ENCODE results near the gene EXOSC5. TPM values are rescaled to one million over a fixed set of nuclear protein-coding genes. Genes with fewer than 3 reads are reported as not detected.

The EXOSC5 gene
- total RNA-seq, 1 donor from 2014 or later: 12.2 TPM

DNA sequence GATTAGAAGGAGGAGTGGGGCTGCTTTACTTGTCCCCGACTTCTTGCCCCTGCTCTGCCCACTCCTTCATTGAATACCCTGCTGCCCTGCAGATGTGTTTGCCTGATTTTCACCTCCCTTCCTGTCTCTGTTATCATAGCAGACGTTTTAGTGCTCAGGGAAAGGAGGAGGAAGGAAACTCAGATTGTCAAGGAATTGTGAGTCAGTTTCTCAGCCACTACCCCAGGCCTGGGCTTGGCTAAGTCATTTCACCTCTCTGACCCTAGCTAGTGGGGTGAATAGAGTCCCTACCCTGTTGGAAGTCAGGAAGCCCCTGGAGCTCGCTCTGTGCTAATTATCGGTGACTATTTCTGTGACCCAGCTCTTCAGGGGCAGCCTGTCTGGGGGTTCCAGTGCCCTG is 4.3 kb upstream of the EXOSC5 start:
- Mint-ChIP-seq H3K27me3 (ENCODE audit: low read depth) (no peaks in the 10 kb centered on the region), H3K4me3 (no peak overlapping the region), H3K9me3 (no peaks in the 10 kb centered on the region), H3K4me1 (peaks cover 24% of the 10 kb centered on the region), H3K36me3 (peaks cover 7% of the 10 kb centered on the region), H3K27ac (no peak overlapping the region)
- no peak for TF ChIP-seq CTCF (IDR thresholded peaks at IDR 0.05; ENCODE audit: unreplicated experiment)
- no peak for DNase-seq (ENCODE audit: low spot score in 2 of 2, unreplicated experiment in 2 of 2)

DNA sequence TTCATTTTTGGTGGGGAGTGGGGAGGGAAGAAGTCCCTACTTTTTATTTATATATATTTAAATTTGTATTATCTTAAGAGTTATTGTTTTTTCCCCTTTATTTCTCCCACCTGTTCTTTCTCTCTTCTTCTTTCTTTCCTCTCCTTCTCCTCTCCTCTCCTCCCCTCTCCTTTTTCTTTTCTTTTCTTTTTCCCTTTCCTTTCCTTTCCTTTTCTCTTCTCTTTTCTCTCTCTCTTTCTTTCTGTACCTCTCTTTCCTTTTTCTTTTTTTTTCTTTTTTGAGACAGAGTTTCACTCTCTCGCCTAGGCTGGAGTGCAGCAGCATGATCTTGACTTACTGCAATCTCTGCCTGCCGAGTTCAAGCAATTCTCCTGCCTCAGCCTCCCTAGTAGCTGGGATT is 2.4 kb upstream of the EXOSC5 start:
- Mint-ChIP-seq H3K4me1 (peaks cover 35% of the 10 kb centered on the region), H3K4me3 (peak overlapping the region; percentile 36)

GRCh38 chr19:41399091-41399490 is 1.9 kb upstream of the EXOSC5 start:
- Mint-ChIP-seq H3K36me3 (peaks cover 7% of the 10 kb centered on the region), H3K4me1 (peaks cover 35% of the 10 kb centered on the region), H3K9me3 (no peaks in the 10 kb centered on the region), H3K27me3 (ENCODE audit: low read depth) (no peaks in the 10 kb centered on the region), H3K4me3 (peak overlapping the region; percentile 100), H3K27ac (peak overlapping the region; percentile 100)
- no peak for TF ChIP-seq CTCF (IDR thresholded peaks at IDR 0.05; ENCODE audit: unreplicated experiment)
- no peak for DNase-seq (ENCODE audit: low spot score in 2 of 2, unreplicated experiment in 2 of 2)

More for the DNA sequence above, 2.4 kb upstream of the EXOSC5 start:
- no peaks in the 10 kb centered on the region for H3K9me3 Mint-ChIP-seq
- H3K27ac Mint-ChIP-seq: peak overlapping the region; percentile 8
- no peak for TF ChIP-seq CTCF (IDR thresholded peaks at IDR 0.05; ENCODE audit: unreplicated experiment)
- DNase-seq (ENCODE audit: low spot score in 2 of 2, unreplicated experiment in 2 of 2): no peak
- peaks cover 7% of the 10 kb centered on the region for H3K36me3 Mint-ChIP-seq
- no peaks in the 10 kb centered on the region for H3K27me3 Mint-ChIP-seq (ENCODE audit: low read depth)

DNA sequence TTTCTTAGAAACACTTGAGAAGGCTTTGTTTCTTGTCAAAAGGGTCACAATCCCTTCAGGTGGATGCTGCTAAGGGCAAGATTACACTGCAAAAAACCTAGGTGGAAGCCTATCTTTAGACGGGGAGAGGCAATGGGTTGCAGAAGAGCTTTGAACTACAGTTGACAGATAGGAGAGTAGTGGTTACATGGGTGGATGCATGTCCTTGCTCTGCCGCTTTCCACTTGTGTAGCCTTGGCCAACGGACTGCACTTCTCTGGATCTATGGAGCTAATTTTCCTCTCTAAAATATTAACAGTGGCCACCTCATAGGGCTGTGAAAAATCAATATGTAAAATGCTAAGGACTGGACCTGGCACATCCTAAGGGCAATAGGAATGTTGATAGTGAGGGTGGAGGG is 1.4 kb upstream of the EXOSC5 start:
- Mint-ChIP-seq H3K4me3 (peak overlapping the region; percentile 100), H3K4me1 (peaks cover 35% of the 10 kb centered on the region)

GRCh38 chr19:41398050-41398418 is 875 bp upstream of the EXOSC5 start:
- no peak for DNase-seq (ENCODE audit: low spot score in 2 of 2, unreplicated experiment in 2 of 2)
- TF ChIP-seq CTCF (IDR thresholded peaks at IDR 0.05; ENCODE audit: unreplicated experiment): no peak
- Mint-ChIP-seq H3K4me1 (peaks cover 35% of the 10 kb centered on the region), H3K4me3 (peak overlapping the region; percentile 100), H3K27me3 (ENCODE audit: low read depth) (no peaks in the 10 kb centered on the region), H3K36me3 (peaks cover 7% of the 10 kb centered on the region), H3K9me3 (no peaks in the 10 kb centered on the region), H3K27ac (peak overlapping the region; percentile 100)

More for the DNA sequence above, 1.4 kb upstream of the EXOSC5 start:
- peaks cover 7% of the 10 kb centered on the region for H3K36me3 Mint-ChIP-seq
- H3K27me3 Mint-ChIP-seq (ENCODE audit: low read depth): no peaks in the 10 kb centered on the region
- DNase-seq (ENCODE audit: low spot score in 2 of 2, unreplicated experiment in 2 of 2): no peak
- TF ChIP-seq CTCF (IDR thresholded peaks at IDR 0.05; ENCODE audit: unreplicated experiment): no peak
- H3K9me3 Mint-ChIP-seq: no peaks in the 10 kb centered on the region
- peak overlapping the region; percentile 100 for H3K27ac Mint-ChIP-seq

- no peaks in the 10 kb centered on the region for H3K27me3 Mint-ChIP-seq (ENCODE audit: low read depth)
- TF ChIP-seq CTCF (IDR thresholded peaks at IDR 0.05; ENCODE audit: unreplicated experiment): no peak
- peaks cover 3% of the 10 kb centered on the region for H3K36me3 Mint-ChIP-seq
- H3K4me1 Mint-ChIP-seq: peaks cover 35% of the 10 kb centered on the region
- H3K4me3 Mint-ChIP-seq: peak overlapping the region; percentile 100
- H3K9me3 Mint-ChIP-seq: no peaks in the 10 kb centered on the region
- H3K27ac Mint-ChIP-seq: no peak overlapping the region
- no peak for DNase-seq (ENCODE audit: low spot score in 2 of 2, unreplicated experiment in 2 of 2)
These were observed 1.8 kb downstream of the EXOSC5 start for GRCh38 chr19:41395355-41395754.

All from mesothelial cell of epicardium (in vitro differentiated cells).